ENCODE measurements around the gene KPNA3.

DNA sequence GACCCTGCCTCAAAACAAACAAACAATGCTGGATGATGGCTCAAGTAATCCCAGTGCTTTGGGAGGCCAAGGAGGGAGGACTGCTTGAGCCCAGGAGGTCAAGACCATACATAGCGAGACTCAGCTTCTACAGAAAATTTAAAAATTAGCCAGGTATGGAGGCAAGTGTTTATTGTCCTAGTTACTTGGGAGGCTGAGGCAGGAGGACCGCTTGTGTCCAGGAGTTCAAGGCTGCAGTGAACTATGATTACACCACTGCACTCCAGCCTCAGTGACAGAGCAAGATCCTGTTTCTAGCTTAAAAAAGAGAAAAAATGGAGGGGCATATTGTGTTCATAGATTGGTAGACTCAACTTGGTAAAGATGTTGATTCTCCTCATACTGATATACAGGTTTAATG is 36.2 kb downstream of the KPNA3 start:
- TF ChIP-seq, protein P1, sequence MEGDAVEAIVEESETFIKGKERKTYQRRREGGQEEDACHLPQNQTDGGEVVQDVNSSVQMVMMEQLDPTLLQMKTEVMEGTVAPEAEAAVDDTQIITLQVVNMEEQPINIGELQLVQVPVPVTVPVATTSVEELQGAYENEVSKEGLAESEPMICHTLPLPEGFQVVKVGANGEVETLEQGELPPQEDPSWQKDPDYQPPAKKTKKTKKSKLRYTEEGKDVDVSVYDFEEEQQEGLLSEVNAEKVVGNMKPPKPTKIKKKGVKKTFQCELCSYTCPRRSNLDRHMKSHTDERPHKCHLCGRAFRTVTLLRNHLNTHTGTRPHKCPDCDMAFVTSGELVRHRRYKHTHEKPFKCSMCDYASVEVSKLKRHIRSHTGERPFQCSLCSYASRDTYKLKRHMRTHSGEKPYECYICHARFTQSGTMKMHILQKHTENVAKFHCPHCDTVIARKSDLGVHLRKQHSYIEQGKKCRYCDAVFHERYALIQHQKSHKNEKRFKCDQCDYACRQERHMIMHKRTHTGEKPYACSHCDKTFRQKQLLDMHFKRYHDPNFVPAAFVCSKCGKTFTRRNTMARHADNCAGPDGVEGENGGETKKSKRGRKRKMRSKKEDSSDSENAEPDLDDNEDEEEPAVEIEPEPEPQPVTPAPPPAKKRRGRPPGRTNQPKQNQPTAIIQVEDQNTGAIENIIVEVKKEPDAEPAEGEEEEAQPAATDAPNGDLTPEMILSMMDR (IDR thresholded peaks at IDR 0.05; ENCODE audit: low read length) = no peak
- TF ChIP-seq EZH2 (optimal IDR thresholded peaks at IDR 0.05; ENCODE audit: low read depth, low read length) = no peak
